Neuronal stem cell (in vitro differentiated cells): ENCODE data around the gene SMURF2.

Experiments used
- DNase-seq: peaks from one replicate; pipeline ENCODE4 v3.0.0-alpha.2; 2013; ENCODE audit warnings: low spot score
- H2AFZ ChIP-seq: one replicate; pipeline ENCODE4 v1.6.1; 2013; ENCODE audit warnings: mild to moderate bottlenecking, low read length, inconsistent platforms
- H2AK5ac ChIP-seq: 2 replicates; pipeline ENCODE4 v1.6.1; 2013; ENCODE audit warnings: low read depth, mild to moderate bottlenecking, inconsistent platforms, low read length, moderate library complexity, mixed read lengths
- H2BK120ac ChIP-seq: 2 replicates; pipeline ENCODE4 v1.6.1; 2013; ENCODE audit warnings: low read depth, mild to moderate bottlenecking, inconsistent platforms, low read length, moderate library complexity, mixed read lengths
- H2BK12ac ChIP-seq: one replicate; pipeline ENCODE4 v1.6.1; 2013; ENCODE audit warnings: low read length, inconsistent platforms
- H2BK15ac ChIP-seq: 2 replicates; pipeline ENCODE4 v1.6.1; 2013; ENCODE audit warnings: mild to moderate bottlenecking, low read length, inconsistent platforms, mixed read lengths
- H2BK5ac ChIP-seq: one replicate; pipeline ENCODE4 v1.6.1; 2013; ENCODE audit warnings: inconsistent platforms, mild to moderate bottlenecking, low read length, moderate library complexity
- H3K14ac ChIP-seq: one replicate; pipeline ENCODE4 v1.6.1; 2013; ENCODE audit warnings: low read length, inconsistent platforms
- H3K18ac ChIP-seq: 2 replicates; pipeline ENCODE4 v1.6.1; 2013; ENCODE audit warnings: low read length, inconsistent platforms
- H3K23ac ChIP-seq: 2 replicates; pipeline ENCODE4 v1.6.1; 2013; ENCODE audit warnings: low read depth, mild to moderate bottlenecking, mixed read lengths, low read length, inconsistent platforms; ENCODE audit not compliant: poor library complexity
- H3K27ac ChIP-seq: replicated peaks from 3 replicates; pipeline ENCODE4 v1.5.1; 2013; ENCODE audit warnings: low read length, inconsistent platforms
- H3K27me3 ChIP-seq, 3 experiments: 2 replicates each; pipeline ENCODE4 v1.6.1; 2013; ENCODE audit warnings: low read length in 3 of 3, mild to moderate bottlenecking in 2 of 3, inconsistent platforms in 1 of 3, low read depth in 1 of 3, mixed read lengths in 1 of 3, moderate library complexity in 1 of 3; ENCODE audit not compliant: control insufficient read depth in 3 of 3, insufficient read depth in 3 of 3
- H3K36me3 ChIP-seq, 2 donors: replicated peaks in 1 of 2; 2 replicates each; pipeline ENCODE4 v1.6.1; 2013; ENCODE audit warnings: low read length in 2 of 2; ENCODE audit not compliant: control insufficient read depth in 2 of 2, insufficient read depth in 2 of 2
- H3K4ac ChIP-seq: 2 replicates; pipeline ENCODE4 v1.6.1; 2013; ENCODE audit warnings: inconsistent platforms, mild to moderate bottlenecking, low read length, moderate library complexity
- H3K4me1 ChIP-seq, 2 donors: 1 replicate in 1 of 2; 2 replicates in 1 of 2; pipeline ENCODE4 v1.6.1; 2013; ENCODE audit warnings: low read length in 2 of 2, low read depth in 1 of 2; ENCODE audit not compliant: control insufficient read depth in 2 of 2, insufficient read depth in 1 of 2
- H3K4me2 ChIP-seq: one replicate; pipeline ENCODE4 v1.6.1; 2013; ENCODE audit warnings: mild to moderate bottlenecking, low read length, inconsistent platforms; ENCODE audit not compliant: insufficient read depth, poor library complexity, severe bottlenecking
- H3K4me3 ChIP-seq, 2 donors: 2 replicates each; pipeline ENCODE4 v1.5.1; 2013; ENCODE audit warnings: low read length in 2 of 2, mild to moderate bottlenecking in 2 of 2, inconsistent platforms in 1 of 2, moderate library complexity in 1 of 2
- H3K79me1 ChIP-seq: one replicate; pipeline ENCODE4 v1.6.1; 2013; ENCODE audit warnings: low read depth, mild to moderate bottlenecking, inconsistent platforms, low read length, moderate library complexity
- H3K9ac ChIP-seq: one replicate; pipeline ENCODE4 v1.6.1; 2013; ENCODE audit warnings: mild to moderate bottlenecking, low read depth, low read length, inconsistent platforms; ENCODE audit not compliant: poor library complexity
- H3K9me3 ChIP-seq, 2 donors: replicated peaks in 1 of 2; 2 replicates each; pipeline versions ENCODE3 to v1.6.1; 2013; ENCODE audit warnings: low read length in 2 of 2, mild to moderate bottlenecking in 2 of 2, inconsistent platforms in 1 of 2, low read depth in 1 of 2, mixed read lengths in 1 of 2, moderate library complexity in 1 of 2; ENCODE audit not compliant: control insufficient read depth in 2 of 2, insufficient read depth in 1 of 2
- H4K8ac ChIP-seq: one replicate; pipeline ENCODE4 v1.6.1; 2013; ENCODE audit warnings: low read depth, mild to moderate bottlenecking, inconsistent platforms, low read length, moderate library complexity
- H4K91ac ChIP-seq: one replicate; pipeline ENCODE4 v1.6.1; 2013; ENCODE audit warnings: low read length, low read depth, mild to moderate bottlenecking, inconsistent platforms; ENCODE audit not compliant: poor library complexity
- WGBS, 2 donors: extraction: QIAGEN DNeasy Blood & Tissue Kit; methylation state at CpG; one replicate each; pipeline ENCODE4 v1.1.7; 2013; ENCODE audit warnings: missing lambda C conversion rate in 2 of 2, mixed read lengths in 1 of 2; ENCODE audit not compliant: insufficient read length in 2 of 2, insufficient replicate concordance in 1 of 2; ENCODE audit errors: extremely low coverage in 2 of 2; 5-methylcytosine and 5-hydroxymethylcytosine counted together

Gene SMURF2

GRCh38 chr17:64572682-64573154 lies 89.4 kb downstream of the SMURF2 start:
- Histone ChIP-seq H3K27ac (no peak overlapping the region), H2BK5ac (no peak overlapping the region), H3K4ac (no peak overlapping the region), H4K8ac (no peak overlapping the region), H4K91ac (no peak overlapping the region), H3K23ac (no peak overlapping the region), H2AK5ac (no peak overlapping the region), H2BK120ac (no peak overlapping the region), H3K4me1 (no peaks in the 10 kb centered on the region), H2BK12ac (no peak overlapping the region), H2BK15ac (no peak overlapping the region), H3K4me3 (no peak overlapping the region), H3K36me3 (peaks cover 2 to 52% of the 10 kb centered on the region in 2 donors), H3K4me2 (no peak overlapping the region), H3K18ac (no peak overlapping the region), H3K9ac (no peak overlapping the region), H3K14ac (no peak overlapping the region), H3K27me3 (no peaks in the 10 kb centered on the region), H3K79me1 (no peaks in the 10 kb centered on the region), H3K9me3 (no peaks in the 10 kb centered on the region), H2AFZ (no peak overlapping the region)
- no CpG with 5 or more reads among the region's 3 CpGs for WGBS, 2 donors
- no peak for DNase-seq

DNA sequence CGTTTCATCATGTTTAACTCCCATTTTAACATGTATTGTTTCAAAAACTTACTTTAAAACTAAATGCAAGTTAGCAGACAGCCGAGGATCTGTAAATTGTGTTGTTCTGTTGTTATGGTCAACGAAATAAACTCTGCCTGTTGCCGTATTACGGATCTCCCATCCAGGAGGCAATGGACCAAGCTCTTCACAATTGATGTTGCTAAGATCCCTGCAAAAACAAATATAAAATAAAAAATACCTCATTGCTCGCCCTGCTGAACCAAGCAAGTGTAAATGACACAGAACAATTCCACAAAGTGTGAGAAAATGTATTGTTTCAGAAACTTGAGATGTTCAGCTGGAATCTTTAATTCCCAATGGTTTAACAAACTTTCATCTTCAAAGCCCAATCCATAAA lies 90.4 kb downstream of the SMURF2 start:
- no peak overlapping the region for H3K9ac ChIP-seq
- H2AFZ ChIP-seq, result no peak overlapping the region
- no peak overlapping the region for H3K14ac ChIP-seq
- H2BK15ac ChIP-seq, result no peak overlapping the region
- H2AK5ac ChIP-seq, result no peak overlapping the region
- no peak overlapping the region for H3K18ac ChIP-seq
- H2BK12ac ChIP-seq, result no peak overlapping the region
- H3K4me2 ChIP-seq, result no peak overlapping the region
- H3K4ac ChIP-seq, result no peak overlapping the region
- H3K4me3 ChIP-seq, result no peak overlapping the region
- H3K9me3 ChIP-seq, result no peaks in the 10 kb centered on the region
- H3K79me1 ChIP-seq, result no peaks in the 10 kb centered on the region
- H4K8ac ChIP-seq, result no peak overlapping the region
- H2BK5ac ChIP-seq, result no peak overlapping the region
- no peak for DNase-seq
- H3K4me1 ChIP-seq, result no peaks in the 10 kb centered on the region
- WGBS, 2 donors, result no CpG with 5 or more reads among the region's 6 CpGs
- H4K91ac ChIP-seq, result no peak overlapping the region
- H3K27me3 ChIP-seq, result no peaks in the 10 kb centered on the region
- H3K36me3 ChIP-seq, result peaks cover 0 to 49% of the 10 kb centered on the region in 2 donors
- H3K27ac ChIP-seq, result no peak overlapping the region
- no peak overlapping the region for H3K23ac ChIP-seq
- no peak overlapping the region for H2BK120ac ChIP-seq

- Histone ChIP-seq H3K36me3 (peaks cover 0 to 45% of the 10 kb centered on the region in 2 donors), H2BK12ac (no peak overlapping the region), H3K14ac (no peak overlapping the region), H2BK15ac (no peak overlapping the region), H3K4me1 (peaks cover 0 to 2% of the 10 kb centered on the region in 2 donors), H3K9ac (no peak overlapping the region), H4K91ac (no peak overlapping the region), H2AK5ac (no peak overlapping the region), H4K8ac (no peak overlapping the region), H3K79me1 (no peaks in the 10 kb centered on the region), H2BK120ac (no peak overlapping the region), H3K9me3 (no peaks in the 10 kb centered on the region), H2BK5ac (no peak overlapping the region), H3K18ac (no peak overlapping the region), H3K4me2 (no peak overlapping the region), H3K4ac (no peak overlapping the region), H3K23ac (no peak overlapping the region), H3K27me3 (no peaks in the 10 kb centered on the region), H2AFZ (no peak overlapping the region), H3K4me3 (no peak overlapping the region), H3K27ac (no peak overlapping the region)
- no peak for DNase-seq
Observed at GRCh38 chr17:64565563-64565962, 96.5 kb downstream of the SMURF2 start.

DNA sequence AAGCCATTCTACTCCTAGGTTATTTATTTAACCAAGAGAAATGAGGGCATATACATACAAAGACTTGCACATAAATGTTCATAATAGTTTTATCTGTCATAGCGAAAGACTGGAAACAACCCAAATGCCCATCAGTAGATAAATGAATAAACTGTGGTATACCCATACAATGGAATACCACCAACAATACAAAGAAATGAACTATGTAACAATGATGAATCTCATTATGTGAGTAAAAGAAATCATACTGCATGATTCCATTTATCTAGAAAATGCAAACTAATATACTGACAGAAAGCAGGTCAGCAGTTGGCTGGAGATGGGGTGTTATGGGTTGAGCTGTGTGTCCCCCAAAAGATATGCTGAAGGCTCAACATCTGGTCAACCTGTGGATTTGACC lies 98.0 kb downstream of the SMURF2 start:
- H2BK5ac ChIP-seq, result no peak overlapping the region
- no peak overlapping the region for H3K14ac ChIP-seq

More for the DNA sequence above, 98.0 kb downstream of the SMURF2 start:
- DNase-seq, result no peak
- Histone ChIP-seq H2BK120ac (no peak overlapping the region), H3K9ac (no peak overlapping the region), H3K79me1 (no peaks in the 10 kb centered on the region), H3K18ac (no peak overlapping the region), H3K36me3 (peaks cover 0 to 47% of the 10 kb centered on the region in 2 donors), H4K8ac (no peak overlapping the region), H4K91ac (no peak overlapping the region), H3K4ac (no peak overlapping the region), H2BK15ac (no peak overlapping the region), H2AFZ (no peak overlapping the region), H3K27ac (no peak overlapping the region), H3K27me3 (no peaks in the 10 kb centered on the region), H2AK5ac (no peak overlapping the region), H3K23ac (no peak overlapping the region), H2BK12ac (no peak overlapping the region), H3K9me3 (no peaks in the 10 kb centered on the region), H3K4me2 (no peak overlapping the region), H3K4me1 (peaks cover 0 to 2% of the 10 kb centered on the region in 2 donors), H3K4me3 (no peak overlapping the region)
- WGBS, 2 donors, result no CpG with 5 or more reads among the region's 1 CpG
